ENCODE measurements around the gene CD48.
"Not testable (repeated sequence)": the region's sequence is repeated elsewhere in the genome, so short reads cannot be mapped to it uniquely, and the experiment has no call there.

Gene CD48

GRCh38 chr1:160705742-160706141, 5.9 kb downstream of the CD48 start:
- Histone ChIP-seq H3K9me3 (ENCODE audit: control insufficient read depth in 2 of 2, low read length in 2 of 2) (no peaks in the 10 kb centered on the region), H3K9ac (ENCODE audit: low read length in 2 of 2) (no peak overlapping the region), H3K4me3 (ENCODE audit: low read length in 2 of 2) (no peak overlapping the region), H3K36me3 (ENCODE audit: control insufficient read depth in 2 of 2, insufficient read depth in 2 of 2, low read length in 2 of 2) (no peaks in the 10 kb centered on the region), H3K4me1 (ENCODE audit: control insufficient read depth, insufficient read depth, low read length) (no peaks in the 10 kb centered on the region), H3K27ac (ENCODE audit: low read length) (no peak overlapping the region), H3K27me3 (ENCODE audit: control insufficient read depth in 1 of 2, insufficient read depth in 2 of 2, low read length in 2 of 2) (no peaks in the 10 kb centered on the region)

- not testable (repeated sequence) for H3K9ac ChIP-seq (ENCODE audit: low read length in 2 of 2)
Observed at GRCh38 chr1:160705212-160705621, 6.4 kb downstream of the CD48 start.

GRCh38 chr1:160704250-160704649, 7.4 kb downstream of the CD48 start:
- H3K27me3 ChIP-seq (ENCODE audit: control insufficient read depth in 1 of 2, insufficient read depth in 2 of 2, low read length in 2 of 2): no peaks in the 10 kb centered on the region
- no peak overlapping the region for H3K4me3 ChIP-seq (ENCODE audit: low read length in 2 of 2)
- no peaks in the 10 kb centered on the region for H3K36me3 ChIP-seq (ENCODE audit: control insufficient read depth in 2 of 2, insufficient read depth in 2 of 2, low read length in 2 of 2)
- no peak overlapping the region for H3K27ac ChIP-seq (ENCODE audit: low read length)
- no peaks in the 10 kb centered on the region for H3K9me3 ChIP-seq (ENCODE audit: control insufficient read depth in 2 of 2, low read length in 2 of 2)
- H3K4me1 ChIP-seq (ENCODE audit: control insufficient read depth, insufficient read depth, low read length): no peaks in the 10 kb centered on the region
- no peak overlapping the region for H3K9ac ChIP-seq (ENCODE audit: low read length in 2 of 2)

More at GRCh38 chr1:160705212-160705621, 6.4 kb downstream of the CD48 start:
- H3K4me1 ChIP-seq (ENCODE audit: control insufficient read depth, insufficient read depth, low read length); H3K36me3 ChIP-seq (ENCODE audit: control insufficient read depth in 2 of 2, insufficient read depth in 2 of 2, low read length in 2 of 2); H3K9me3 ChIP-seq (ENCODE audit: control insufficient read depth in 2 of 2, low read length in 2 of 2); H3K27me3 ChIP-seq (ENCODE audit: control insufficient read depth in 1 of 2, insufficient read depth in 2 of 2, low read length in 2 of 2); H3K27ac ChIP-seq (ENCODE audit: low read length); H3K4me3 ChIP-seq (ENCODE audit: low read length in 2 of 2): not testable (repeated sequence)

GRCh38 chr1:160702100-160702499, 9.5 kb downstream of the CD48 start:
- H3K9ac ChIP-seq (ENCODE audit: low read length in 2 of 2): no peak overlapping the region
- no peaks in the 10 kb centered on the region for H3K27me3 ChIP-seq (ENCODE audit: control insufficient read depth in 1 of 2, insufficient read depth in 2 of 2, low read length in 2 of 2)
- no peaks in the 10 kb centered on the region for H3K9me3 ChIP-seq (ENCODE audit: control insufficient read depth in 2 of 2, low read length in 2 of 2)
- H3K4me1 ChIP-seq (ENCODE audit: control insufficient read depth, insufficient read depth, low read length): no peaks in the 10 kb centered on the region
- no peak overlapping the region for H3K4me3 ChIP-seq (ENCODE audit: low read length in 2 of 2)
- H3K27ac ChIP-seq (ENCODE audit: low read length): no peak overlapping the region
- no peaks in the 10 kb centered on the region for H3K36me3 ChIP-seq (ENCODE audit: control insufficient read depth in 2 of 2, insufficient read depth in 2 of 2, low read length in 2 of 2)

- not testable (repeated sequence) for H3K27me3 ChIP-seq (ENCODE audit: control insufficient read depth in 1 of 2, insufficient read depth in 2 of 2, low read length in 2 of 2); H3K4me1 ChIP-seq (ENCODE audit: control insufficient read depth, insufficient read depth, low read length); H3K9ac ChIP-seq (ENCODE audit: low read length in 2 of 2); H3K4me3 ChIP-seq (ENCODE audit: low read length in 2 of 2); H3K36me3 ChIP-seq (ENCODE audit: control insufficient read depth in 2 of 2, insufficient read depth in 2 of 2, low read length in 2 of 2); H3K27ac ChIP-seq (ENCODE audit: low read length); H3K9me3 ChIP-seq (ENCODE audit: control insufficient read depth in 2 of 2, low read length in 2 of 2)
Observed at GRCh38 chr1:160692390-160692789, 19.2 kb downstream of the CD48 start.

GRCh38 chr1:160685266-160685665, 26.4 kb downstream of the CD48 start:
- Histone ChIP-seq H3K4me1 (ENCODE audit: control insufficient read depth, insufficient read depth, low read length) (no peaks in the 10 kb centered on the region), H3K9ac (ENCODE audit: low read length in 2 of 2) (no peak overlapping the region), H3K4me3 (ENCODE audit: low read length in 2 of 2) (no peak overlapping the region), H3K27me3 (ENCODE audit: control insufficient read depth in 1 of 2, insufficient read depth in 2 of 2, low read length in 2 of 2) (peaks cover 0 to 8% of the 10 kb centered on the region in 2 donors), H3K27ac (ENCODE audit: low read length) (no peak overlapping the region), H3K9me3 (ENCODE audit: control insufficient read depth in 2 of 2, low read length in 2 of 2) (no peaks in the 10 kb centered on the region), H3K36me3 (ENCODE audit: control insufficient read depth in 2 of 2, insufficient read depth in 2 of 2, low read length in 2 of 2) (no peaks in the 10 kb centered on the region)

- Histone ChIP-seq H3K27me3 (ENCODE audit: control insufficient read depth in 1 of 2, insufficient read depth in 2 of 2, low read length in 2 of 2) (peaks cover 0 to 12% of the 10 kb centered on the region in 2 donors), H3K36me3 (ENCODE audit: control insufficient read depth in 2 of 2, insufficient read depth in 2 of 2, low read length in 2 of 2) (no peaks in the 10 kb centered on the region), H3K9ac (ENCODE audit: low read length in 2 of 2) (no peak overlapping the region), H3K4me1 (ENCODE audit: control insufficient read depth, insufficient read depth, low read length) (no peaks in the 10 kb centered on the region), H3K27ac (ENCODE audit: low read length) (no peak overlapping the region), H3K4me3 (ENCODE audit: low read length in 2 of 2) (no peak overlapping the region), H3K9me3 (ENCODE audit: control insufficient read depth in 2 of 2, low read length in 2 of 2) (no peaks in the 10 kb centered on the region)
Observed at GRCh38 chr1:160682983-160683865, 28.4 kb downstream of the CD48 start.

- no peak overlapping the region for H3K4me3 ChIP-seq (ENCODE audit: low read length in 2 of 2)
- H3K9me3 ChIP-seq (ENCODE audit: control insufficient read depth in 2 of 2, low read length in 2 of 2): no peaks in the 10 kb centered on the region
- no peaks in the 10 kb centered on the region for H3K4me1 ChIP-seq (ENCODE audit: control insufficient read depth, insufficient read depth, low read length)
- no peak overlapping the region for H3K9ac ChIP-seq (ENCODE audit: low read length in 2 of 2)
- no peak overlapping the region for H3K27ac ChIP-seq (ENCODE audit: low read length)
- peaks cover 0 to 15% of the 10 kb centered on the region in 2 donors for H3K27me3 ChIP-seq (ENCODE audit: control insufficient read depth in 1 of 2, insufficient read depth in 2 of 2, low read length in 2 of 2)
- H3K36me3 ChIP-seq (ENCODE audit: control insufficient read depth in 2 of 2, insufficient read depth in 2 of 2, low read length in 2 of 2): no peaks in the 10 kb centered on the region
Observed at GRCh38 chr1:160681891-160682140, 29.8 kb downstream of the CD48 start.

GRCh38 chr1:160681066-160681890, 30.3 kb downstream of the CD48 start:
- Histone ChIP-seq H3K27ac (ENCODE audit: low read length) (no peak overlapping the region), H3K9me3 (ENCODE audit: control insufficient read depth in 2 of 2, low read length in 2 of 2) (no peaks in the 10 kb centered on the region), H3K27me3 (ENCODE audit: control insufficient read depth in 1 of 2, insufficient read depth in 2 of 2, low read length in 2 of 2) (peaks cover 0 to 15% of the 10 kb centered on the region in 2 donors), H3K9ac (ENCODE audit: low read length in 2 of 2) (no peak overlapping the region), H3K4me3 (ENCODE audit: low read length in 2 of 2) (no peak overlapping the region), H3K4me1 (ENCODE audit: control insufficient read depth, insufficient read depth, low read length) (no peaks in the 10 kb centered on the region), H3K36me3 (ENCODE audit: control insufficient read depth in 2 of 2, insufficient read depth in 2 of 2, low read length in 2 of 2) (no peaks in the 10 kb centered on the region)

- H3K9me3 ChIP-seq (ENCODE audit: control insufficient read depth in 2 of 2, low read length in 2 of 2): no peaks in the 10 kb centered on the region
Observed at GRCh38 chr1:160680399-160680798, 31.2 kb downstream of the CD48 start.

GRCh38 chr1:160679893-160680292, 31.7 kb downstream of the CD48 start:
- peaks cover 0 to 15% of the 10 kb centered on the region in 2 donors for H3K27me3 ChIP-seq (ENCODE audit: control insufficient read depth in 1 of 2, insufficient read depth in 2 of 2, low read length in 2 of 2)

More at GRCh38 chr1:160680399-160680798, 31.2 kb downstream of the CD48 start:
- Histone ChIP-seq H3K27me3 (ENCODE audit: control insufficient read depth in 1 of 2, insufficient read depth in 2 of 2, low read length in 2 of 2) (peaks cover 0 to 15% of the 10 kb centered on the region in 2 donors), H3K27ac (ENCODE audit: low read length) (no peak overlapping the region), H3K9ac (ENCODE audit: low read length in 2 of 2) (no peak overlapping the region), H3K4me3 (ENCODE audit: low read length in 2 of 2) (no peak overlapping the region), H3K36me3 (ENCODE audit: control insufficient read depth in 2 of 2, insufficient read depth in 2 of 2, low read length in 2 of 2) (no peaks in the 10 kb centered on the region), H3K4me1 (ENCODE audit: control insufficient read depth, insufficient read depth, low read length) (no peaks in the 10 kb centered on the region)

More at GRCh38 chr1:160679893-160680292, 31.7 kb downstream of the CD48 start:
- Histone ChIP-seq H3K27ac (ENCODE audit: low read length) (no peak overlapping the region), H3K9me3 (ENCODE audit: control insufficient read depth in 2 of 2, low read length in 2 of 2) (no peaks in the 10 kb centered on the region), H3K4me1 (ENCODE audit: control insufficient read depth, insufficient read depth, low read length) (no peaks in the 10 kb centered on the region), H3K4me3 (ENCODE audit: low read length in 2 of 2) (no peak overlapping the region), H3K9ac (ENCODE audit: low read length in 2 of 2) (no peak overlapping the region), H3K36me3 (ENCODE audit: control insufficient read depth in 2 of 2, insufficient read depth in 2 of 2, low read length in 2 of 2) (no peaks in the 10 kb centered on the region)

All from stomach smooth muscle (tissue), 2 donors.